DMS114 treated with DMSO at 0.1 percent for 48 hours (cell line): ENCODE data around the gene DLGAP4.

Source experiments
- DNase-seq: peaks from one replicate; lab custom pipeline; 2025; ENCODE audit not compliant: unreplicated experiment; lab: John Stamatoyannopoulos, UW

The DLGAP4 gene

GRCh38 chr20:36440370-36441026 is 134.4 kb downstream of the DLGAP4 start:
- DNase-seq, result no peak

GRCh38 chr20:36441027-36441414 is 134.9 kb downstream of the DLGAP4 start:
- no peak for DNase-seq

- no peak for DNase-seq
Observed at GRCh38 chr20:36441416-36441815, 135.3 kb downstream of the DLGAP4 start.

- DNase-seq, result no peak
Observed at GRCh38 chr20:36445847-36446246, 139.7 kb downstream of the DLGAP4 start.

GRCh38 chr20:36446557-36446956 is 140.4 kb downstream of the DLGAP4 start:
- DNase-seq, result no peak

GRCh38 chr20:36447101-36447500 is 141.0 kb downstream of the DLGAP4 start:
- DNase-seq, result no peak

GRCh38 chr20:36449663-36450062 is 143.5 kb downstream of the DLGAP4 start:
- DNase-seq, result no peak

- DNase-seq, result no peak
Observed at GRCh38 chr20:36454332-36454697, 148.2 kb downstream of the DLGAP4 start.

- no peak for DNase-seq
Observed at GRCh38 chr20:36454698-36455427, 148.7 kb downstream of the DLGAP4 start.

GRCh38 chr20:36455972-36456625 is 150.0 kb downstream of the DLGAP4 start:
- DNase-seq, result no peak

GRCh38 chr20:36460648-36461599 is 154.8 kb downstream of the DLGAP4 start:
- peak; percentile 73 for DNase-seq

- no peak for DNase-seq
Observed at GRCh38 chr20:36461600-36462439, 155.7 kb downstream of the DLGAP4 start.

- no peak for DNase-seq
Observed at GRCh38 chr20:36462440-36463211, 156.5 kb downstream of the DLGAP4 start.

- no peak for DNase-seq
Observed at GRCh38 chr20:36463212-36464061, 157.3 kb downstream of the DLGAP4 start.

GRCh38 chr20:36465109-36466080 is 159.3 kb downstream of the DLGAP4 start:
- no peak for DNase-seq

GRCh38 chr20:36466089-36466488 is 159.9 kb downstream of the DLGAP4 start:
- DNase-seq, result no peak
